GM12874 (cell line): ENCODE data around the gene TAS1R3.

ENCODE experiments used
- CTCF ChIP-seq: IDR thresholded peaks from 2 replicates; pipeline ENCODE4 v1.5.1; 2011; ENCODE audit warnings: low read depth, mild to moderate bottlenecking, control low read depth, low read length, moderate library complexity; ENCODE audit not compliant: insufficient read depth

The TAS1R3 gene

GRCh38 chr1:1319646-1319941 lies 11.5 kb upstream of the TAS1R3 start:
- no peak for TF ChIP-seq CTCF

GRCh38 chr1:1320666-1321448 lies 10.2 kb upstream of the TAS1R3 start:
- no peak for TF ChIP-seq CTCF

GRCh38 chr1:1321477-1321876 lies 9.6 kb upstream of the TAS1R3 start:
- no peak for TF ChIP-seq CTCF

GRCh38 chr1:1322418-1322817 lies 8.7 kb upstream of the TAS1R3 start:
- TF ChIP-seq CTCF = no peak

GRCh38 chr1:1322952-1323351 lies 8.1 kb upstream of the TAS1R3 start:
- no peak for TF ChIP-seq CTCF

- no peak for TF ChIP-seq CTCF
Observed at GRCh38 chr1:1324084-1324523, 7.0 kb upstream of the TAS1R3 start.

- TF ChIP-seq CTCF = no peak
Observed at GRCh38 chr1:1324524-1325287, 6.4 kb upstream of the TAS1R3 start, which contains the start of the genes CPTP and INTS11. TSS of gene CPTP (plus strand) at chr1:1324802. CDS start at chr1:1326911, 2,109 bp downstream. TSS of gene INTS11 (minus strand) at chr1:1324660. CDS start at chr1:1324608, 52 bp downstream.
